HG02852 (cell line): ENCODE measurements around the gene GRIFIN.
"Not testable (repeated sequence)": the region's sequence is repeated elsewhere in the genome, so short reads cannot be mapped to it uniquely, and the experiment has no call there.

ENCODE experiments used
- ATAC-seq: cut with Tn5 transposase; IDR thresholded peaks from one replicate; pipeline ENCODE4 v1.9.1; 2021; ENCODE audit warnings: mild to moderate bottlenecking, moderate library complexity; ENCODE audit not compliant: unreplicated experiment

The GRIFIN gene

DNA sequence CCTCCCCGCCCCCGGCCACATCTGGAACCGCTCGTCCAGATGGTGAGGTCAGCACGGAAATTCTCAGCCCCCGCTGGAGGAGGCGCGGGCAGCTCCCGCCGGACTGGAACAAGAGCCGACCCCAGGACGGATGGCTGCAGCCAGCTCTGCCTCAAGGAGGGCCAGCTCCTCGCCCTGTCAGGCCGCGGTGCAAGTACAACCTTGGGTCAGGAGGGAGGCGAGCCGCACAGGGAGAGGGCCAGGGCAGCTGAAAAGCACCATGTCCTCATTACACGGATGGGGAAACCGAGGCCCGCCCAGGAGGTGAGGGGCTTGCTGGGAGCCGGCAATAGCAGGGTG lies 3.8 kb upstream of the GRIFIN start:
- ATAC-seq: no peak

DNA sequence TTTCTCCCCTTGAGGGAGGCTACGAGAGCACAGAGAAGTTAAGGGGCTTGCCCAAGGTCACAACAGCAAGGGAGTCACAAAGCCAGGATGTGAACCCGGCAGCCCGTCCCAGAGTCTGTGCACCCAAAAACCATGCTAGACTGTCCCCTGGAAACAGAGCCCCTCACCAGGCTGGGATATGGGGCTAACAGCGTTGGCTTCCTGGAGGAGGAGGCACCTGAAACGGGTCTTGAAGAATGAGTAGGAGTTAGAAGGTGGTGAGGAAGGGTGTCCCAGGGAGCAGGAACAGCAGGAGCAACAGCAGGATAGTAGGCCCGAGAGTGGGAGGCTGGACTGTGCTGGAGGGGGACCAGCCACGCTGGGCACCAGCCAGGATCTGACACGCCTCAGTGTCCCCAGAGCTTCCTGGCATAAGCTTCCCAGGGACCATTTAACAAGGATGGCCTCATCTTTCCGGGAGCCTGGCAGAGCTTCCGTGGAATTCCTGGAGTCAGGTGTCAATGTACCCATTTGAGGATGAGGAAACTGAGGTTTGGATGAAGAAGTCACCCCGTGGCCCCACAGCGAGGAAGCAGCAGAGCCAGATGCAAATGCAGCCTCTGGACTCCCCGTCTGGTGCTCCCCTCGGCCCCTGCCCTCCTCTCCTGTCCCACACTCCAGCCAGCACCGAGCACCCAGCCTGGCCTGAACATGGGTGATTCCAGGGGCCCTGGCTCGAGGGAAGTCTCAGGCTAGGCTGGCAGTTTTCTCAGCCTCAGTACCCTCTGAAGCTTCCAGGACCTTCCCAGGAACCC lies 3.3 kb upstream of the GRIFIN start:
- no peak for ATAC-seq

DNA sequence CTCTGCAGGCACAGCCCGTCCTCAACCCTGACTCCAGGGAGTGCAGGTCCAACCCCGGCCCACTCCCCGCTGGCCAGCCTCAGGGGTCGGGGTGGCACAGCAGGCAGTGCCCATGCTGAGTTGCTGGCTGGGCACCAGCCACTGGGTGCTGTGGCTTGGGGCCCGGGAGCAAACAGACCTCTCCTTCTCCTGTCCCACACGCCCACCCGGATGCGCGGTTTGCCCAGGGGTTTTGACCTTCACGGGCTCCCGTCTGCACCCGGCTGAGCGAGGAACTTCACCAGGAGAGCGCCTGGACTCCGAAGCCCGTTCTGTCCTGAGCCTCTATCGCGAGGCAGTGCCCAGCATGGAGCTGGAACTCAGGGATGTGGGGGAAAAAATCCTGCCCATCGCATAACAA lies 2.6 kb upstream of the GRIFIN start:
- no peak for ATAC-seq

DNA sequence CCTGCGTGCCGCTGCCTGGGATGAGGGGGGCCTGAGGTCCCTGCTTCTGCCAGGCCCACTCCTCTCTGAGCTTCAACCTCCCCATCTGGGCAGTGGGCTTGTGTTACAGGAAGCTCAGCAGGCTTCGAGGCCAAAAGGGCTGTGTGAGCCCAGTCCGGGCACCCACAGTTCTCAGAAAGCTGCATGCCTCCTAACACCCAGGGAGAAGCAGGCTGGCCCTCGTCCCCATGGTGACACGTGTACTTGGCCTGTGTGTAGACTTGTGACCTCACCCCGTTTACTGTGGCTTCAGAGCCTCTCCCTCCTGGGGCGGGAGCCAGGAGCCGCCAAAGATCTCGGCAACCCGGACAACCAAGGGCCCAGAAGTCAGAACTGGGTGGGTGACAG lies 2.2 kb upstream of the GRIFIN start:
- ATAC-seq: no peak

DNA sequence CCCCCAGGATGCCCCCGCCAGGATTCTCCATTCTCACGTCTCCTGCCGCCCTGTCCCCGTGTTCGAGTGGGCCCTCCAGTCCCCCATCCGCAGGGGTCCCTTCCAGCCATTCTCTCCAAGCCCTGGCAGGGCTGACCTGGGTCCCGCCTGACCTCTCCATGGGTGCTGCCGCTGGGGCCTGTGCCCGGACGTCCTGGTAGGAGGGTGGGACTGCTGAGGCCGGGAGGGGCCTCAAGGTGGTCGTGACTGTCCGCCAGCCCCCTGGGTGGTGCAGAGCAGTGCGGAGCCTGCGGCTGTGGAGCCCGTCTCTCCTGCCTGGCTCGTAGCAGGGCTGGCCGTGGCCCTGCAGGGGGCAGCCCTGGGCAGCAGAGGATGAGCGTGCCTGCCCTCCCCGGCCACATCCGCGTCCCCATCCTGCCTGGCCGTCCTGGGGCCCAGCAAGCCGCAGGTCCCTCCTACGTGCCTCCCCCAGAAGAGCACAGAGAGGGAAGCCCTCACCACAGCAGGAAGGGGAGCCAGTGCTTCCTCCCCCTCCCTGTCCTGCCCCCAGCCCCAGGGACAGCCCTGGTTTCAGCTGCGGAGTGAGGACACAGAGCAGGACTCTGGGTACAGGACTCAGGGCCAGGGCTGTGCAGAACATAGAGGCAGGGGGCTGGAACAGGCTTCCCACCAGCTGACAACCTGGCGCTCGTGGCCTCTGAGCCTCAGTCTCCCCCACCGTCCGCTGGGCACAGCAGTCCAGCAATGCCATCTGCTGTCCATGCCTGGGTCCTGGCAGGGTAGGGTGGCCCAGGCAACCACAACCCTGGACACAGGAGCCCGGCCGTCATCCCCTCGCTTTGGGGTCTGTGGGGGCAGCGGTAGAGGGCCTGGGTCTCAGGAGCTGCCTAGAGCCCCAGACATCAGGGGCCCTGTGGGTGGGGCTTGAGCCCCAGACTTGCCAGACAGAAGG lies 1.5 kb upstream of the GRIFIN start:
- no peak for ATAC-seq

DNA sequence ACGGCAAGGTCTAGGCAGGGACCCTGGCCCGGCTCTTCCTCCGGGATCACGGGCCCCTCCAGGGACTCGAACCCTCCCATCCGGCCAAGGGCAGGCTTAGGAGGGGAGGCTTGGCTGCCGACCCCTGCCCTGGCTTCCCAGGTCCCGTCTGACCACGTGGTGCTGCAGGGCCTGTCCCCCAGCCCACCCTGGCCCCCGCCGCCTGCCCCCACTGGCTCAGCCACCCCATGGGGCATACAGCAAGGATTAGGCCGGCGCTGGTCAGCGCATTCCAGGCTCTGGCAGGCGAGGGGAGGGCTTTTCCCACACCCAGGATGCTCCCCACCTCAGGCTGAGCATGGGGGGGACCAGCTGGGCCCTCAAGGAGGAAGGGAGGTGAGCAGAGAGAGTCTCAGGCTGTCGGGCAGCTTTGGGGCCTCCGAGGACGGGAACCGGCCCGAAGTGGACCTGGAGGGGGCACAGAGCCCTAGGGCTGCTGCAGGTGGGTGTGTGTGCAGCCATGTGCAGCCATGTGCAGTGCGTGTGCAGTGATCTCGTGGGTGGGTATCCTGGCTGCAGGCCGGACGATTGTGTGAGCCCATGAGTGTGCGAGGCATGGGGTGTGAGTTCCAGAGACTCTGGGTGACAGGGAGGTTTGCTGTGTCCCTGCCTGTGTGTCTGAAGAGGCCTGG lies 713 bp upstream of the GRIFIN start:
- no peak for ATAC-seq

DNA sequence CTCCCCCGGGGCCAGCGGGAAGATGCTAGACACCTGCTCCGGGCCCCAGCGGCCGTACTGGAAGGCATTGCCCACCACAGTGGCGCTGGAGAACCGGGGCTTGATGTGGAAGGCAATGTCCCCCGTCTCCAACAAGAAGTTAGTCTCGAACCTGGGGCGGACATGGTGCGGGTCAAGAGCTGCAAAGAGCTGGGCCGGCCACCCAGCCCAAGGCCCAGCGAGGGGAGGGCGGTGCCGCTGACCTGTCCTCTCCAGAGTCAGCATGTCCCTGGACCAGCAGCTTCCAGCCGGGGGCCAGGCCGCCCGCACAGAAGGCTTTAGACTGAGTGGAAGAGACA lies 551 bp downstream of the GRIFIN start:
- ATAC-seq: no peak

DNA sequence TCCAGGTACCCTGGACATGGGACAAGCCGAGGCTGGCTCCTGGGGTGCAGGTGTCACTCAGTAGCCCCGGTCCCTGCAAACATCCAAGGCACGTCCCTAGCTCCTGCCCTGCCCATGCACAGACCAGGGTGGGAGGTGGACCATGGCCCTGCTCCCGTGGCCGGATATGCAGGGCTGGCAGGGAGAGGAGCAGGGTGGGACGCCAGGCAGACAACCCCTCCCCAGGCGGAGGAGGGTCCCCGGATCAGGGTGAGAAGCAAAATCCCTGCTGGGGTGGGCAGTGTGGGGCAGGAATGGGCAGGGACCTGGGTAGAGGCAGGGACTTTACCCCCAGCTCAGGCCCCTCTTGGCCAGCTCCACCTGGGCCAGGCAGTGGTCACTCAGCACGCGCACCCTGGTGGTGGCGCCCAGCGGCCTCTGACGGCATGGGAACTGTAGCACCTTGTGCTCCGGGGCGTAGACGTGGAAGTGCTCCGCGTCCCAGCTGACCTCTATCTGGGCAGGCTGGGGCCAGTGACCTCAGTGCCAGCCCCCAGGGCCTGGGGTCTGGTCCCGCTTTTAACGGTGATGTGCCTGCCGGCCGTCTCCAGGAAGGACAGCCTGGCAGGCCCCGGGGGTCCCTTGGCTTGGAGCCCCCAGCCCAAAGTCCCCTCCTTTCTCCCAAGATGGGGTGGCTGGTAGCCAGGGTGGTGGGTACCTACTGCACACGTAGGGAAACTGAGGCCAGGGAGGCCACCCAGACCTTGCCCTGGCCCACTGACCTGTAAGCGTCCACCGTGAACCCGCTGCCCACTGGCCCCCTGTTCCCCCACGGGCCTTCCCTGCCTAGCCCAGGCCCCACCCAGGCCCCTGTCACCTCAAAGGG lies 1.2 kb downstream of the GRIFIN start:
- ATAC-seq: no peak

DNA sequence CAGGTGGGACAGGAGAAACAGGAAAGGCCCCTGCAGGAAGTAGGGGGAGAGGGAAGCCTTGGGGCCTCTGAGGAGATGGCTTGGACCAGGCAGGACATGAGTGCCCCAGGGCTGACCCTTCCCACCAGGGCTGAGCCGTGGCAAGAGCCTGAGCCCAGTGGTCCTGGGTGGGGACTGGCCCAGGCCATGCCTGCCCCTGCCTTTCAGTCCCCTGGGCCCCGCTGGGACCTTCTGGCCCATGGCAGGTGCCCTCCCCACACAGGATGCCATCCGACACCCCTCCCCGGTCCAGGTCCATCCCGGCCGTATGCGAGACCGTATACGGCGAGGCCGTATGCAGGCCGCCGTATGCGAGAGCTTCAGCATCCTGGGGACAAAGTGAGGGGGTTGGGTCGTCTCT lies 2.0 kb downstream of the GRIFIN start:
- ATAC-seq: no peak

DNA sequence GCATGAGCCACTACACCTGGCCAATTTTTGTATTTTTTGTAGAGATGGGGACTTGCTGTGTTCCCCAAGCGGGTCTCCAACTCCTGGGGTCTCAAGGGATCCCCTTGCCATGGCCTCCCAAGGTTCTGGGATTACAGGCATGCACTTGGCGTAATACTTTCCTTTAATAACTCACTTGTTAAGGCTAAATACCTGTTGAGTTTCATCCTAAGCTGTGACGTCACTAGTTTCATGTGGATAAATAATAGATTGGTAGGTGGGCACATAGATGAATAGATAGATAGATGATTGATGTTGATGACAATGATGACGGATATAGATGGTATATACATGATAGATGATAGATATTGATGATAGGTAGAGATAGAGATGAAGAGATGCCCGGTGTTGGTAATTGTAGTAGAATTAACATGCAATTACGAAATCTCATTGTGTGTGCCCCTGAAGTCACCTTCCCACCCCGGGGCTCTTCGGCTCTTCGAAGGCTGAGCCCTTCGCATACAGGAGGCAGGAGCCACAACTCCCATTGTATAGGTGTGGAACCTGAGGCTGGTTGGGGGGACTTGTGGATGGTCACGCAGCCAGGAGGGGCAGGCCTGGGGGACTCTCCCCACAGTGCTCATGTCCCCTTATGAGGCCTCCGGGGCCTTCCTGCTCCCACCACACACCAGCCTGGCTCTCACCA lies 2.6 kb downstream of the GRIFIN start:
- ATAC-seq: no peak

DNA sequence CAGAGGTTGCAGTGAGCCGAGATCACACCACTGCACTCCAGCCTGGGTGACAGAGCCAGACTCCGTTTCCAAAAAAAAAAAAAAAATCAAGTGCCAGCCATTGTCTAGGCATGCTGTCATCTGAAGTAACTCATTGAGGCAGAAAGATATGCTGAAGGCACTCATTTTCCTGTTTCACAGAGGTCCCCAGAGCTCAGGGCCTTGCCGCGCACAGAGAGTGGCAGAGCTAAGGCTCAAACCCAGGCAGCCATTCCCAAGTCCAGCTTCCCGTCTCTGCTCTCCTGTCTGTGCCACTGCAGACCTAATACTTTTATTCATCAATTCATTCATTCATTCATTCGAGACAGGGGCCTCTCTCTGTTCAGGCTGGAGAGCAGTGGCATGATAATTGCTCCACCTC lies 3.5 kb downstream of the GRIFIN start:
- ATAC-seq: no peak

DNA sequence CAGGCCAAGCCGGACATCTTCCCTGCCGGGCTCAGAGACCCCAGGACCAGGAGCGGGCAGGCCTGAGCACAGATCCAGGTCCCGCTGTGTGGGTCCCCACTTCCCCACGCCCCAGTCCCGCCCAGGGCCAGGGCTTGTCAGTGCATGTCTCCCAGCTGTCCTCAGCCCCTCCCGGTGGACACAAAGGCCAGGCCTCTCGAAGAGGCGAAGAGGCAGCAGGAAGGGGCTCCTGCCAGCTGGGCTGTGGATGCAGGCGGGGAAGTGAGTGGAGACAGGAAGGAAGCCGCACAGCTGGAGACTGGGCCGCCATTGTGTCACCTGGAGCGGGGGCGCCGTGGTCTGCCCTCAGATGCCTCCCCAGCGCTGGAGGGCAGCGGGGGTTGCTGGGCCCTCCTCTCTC lies 4.8 kb downstream of the GRIFIN start:
- ATAC-seq: no peak

DNA sequence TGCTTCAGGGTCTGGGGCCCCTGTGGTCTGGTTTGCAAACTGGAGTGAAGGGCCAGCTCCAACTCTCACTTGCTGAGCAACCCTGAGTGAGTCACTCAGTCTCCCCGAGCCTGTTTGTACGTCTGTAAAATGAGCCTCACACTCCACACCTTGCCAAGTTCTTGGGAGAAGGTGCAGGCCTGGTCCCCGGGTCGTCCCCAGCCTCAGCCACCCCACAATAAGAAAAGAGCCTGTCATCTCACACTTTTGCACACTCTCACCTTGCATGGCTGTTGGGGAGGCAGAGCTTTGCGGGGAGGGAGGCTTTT lies 5.2 kb downstream of the GRIFIN start:
- no peak for ATAC-seq

DNA sequence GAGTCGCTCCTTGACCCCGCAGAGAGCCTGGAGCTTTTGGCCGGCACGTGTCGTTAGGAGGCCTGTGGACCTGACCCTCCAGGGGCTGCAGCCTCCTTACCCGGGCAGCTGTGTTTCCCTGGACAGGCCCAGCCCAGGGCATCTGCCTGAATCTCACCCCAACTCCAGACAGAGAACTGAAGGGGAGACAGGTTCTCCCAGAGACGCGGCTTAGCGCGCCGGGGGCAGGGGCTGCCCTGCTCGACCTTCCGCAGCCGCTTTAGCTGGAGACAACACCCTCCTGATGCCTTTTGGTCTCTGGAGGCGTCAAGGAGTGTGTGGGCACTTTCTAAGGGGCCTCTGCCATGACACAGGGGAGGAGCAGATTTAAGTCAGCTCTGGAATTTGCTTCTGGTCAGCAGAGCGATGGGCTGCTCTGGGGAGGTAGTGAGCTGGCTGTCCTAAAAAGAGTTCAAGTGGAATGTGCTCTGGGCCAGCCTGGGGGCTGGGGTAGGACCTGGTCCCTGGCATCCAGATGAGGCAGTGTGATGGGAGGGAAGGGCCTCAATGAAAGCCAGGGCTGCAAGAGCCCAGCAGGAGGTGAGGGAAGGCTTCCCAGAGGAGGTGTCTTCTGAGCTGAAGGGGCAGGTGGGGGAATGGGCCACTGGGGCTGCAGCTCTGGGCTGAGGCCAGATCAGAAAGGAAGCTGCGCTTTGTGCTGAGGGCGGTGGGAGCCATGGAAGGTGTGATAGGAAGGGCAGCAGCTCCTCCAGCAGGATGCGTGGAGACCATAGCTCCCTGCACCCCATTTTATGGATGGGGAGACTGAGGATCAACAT lies 5.8 kb downstream of the GRIFIN start:
- no peak for ATAC-seq

DNA sequence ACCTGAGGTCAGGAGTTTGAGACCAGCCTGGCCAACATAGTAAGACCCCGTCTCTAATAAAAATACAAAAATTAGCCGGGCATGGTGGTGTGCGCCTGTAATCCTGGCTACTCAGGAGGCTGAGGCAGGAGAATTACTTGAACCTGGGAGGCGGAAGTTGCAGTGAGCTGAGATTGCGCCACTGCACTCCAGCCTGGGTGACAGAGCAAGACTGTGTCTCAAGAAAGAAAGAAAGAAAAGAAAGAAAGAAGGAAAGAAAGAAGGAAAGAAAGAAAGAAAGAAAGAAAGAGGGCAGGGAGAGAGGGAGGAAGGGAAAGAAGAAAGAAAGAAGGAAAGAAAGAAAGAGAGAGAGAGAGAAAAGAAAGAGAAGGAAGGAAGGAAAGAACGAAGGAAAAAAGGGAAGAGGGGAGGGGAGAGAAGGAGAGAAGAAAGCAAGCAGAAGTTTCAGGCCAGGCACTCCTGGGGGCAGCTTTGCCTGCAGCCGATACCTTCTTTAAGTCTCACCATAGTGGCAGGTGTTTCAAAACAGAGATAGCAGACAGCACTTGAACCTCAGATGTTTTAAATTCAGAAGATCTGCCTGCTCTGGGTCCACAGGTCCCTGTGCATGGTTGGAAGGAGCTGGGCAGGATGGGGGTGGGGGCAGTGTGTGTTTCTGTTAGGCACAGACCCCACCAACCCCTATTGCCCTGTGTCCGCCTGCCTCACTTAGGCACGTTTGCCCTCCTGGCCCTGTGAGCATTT lies 6.6 kb downstream of the GRIFIN start:
- not testable (repeated sequence) for ATAC-seq

DNA sequence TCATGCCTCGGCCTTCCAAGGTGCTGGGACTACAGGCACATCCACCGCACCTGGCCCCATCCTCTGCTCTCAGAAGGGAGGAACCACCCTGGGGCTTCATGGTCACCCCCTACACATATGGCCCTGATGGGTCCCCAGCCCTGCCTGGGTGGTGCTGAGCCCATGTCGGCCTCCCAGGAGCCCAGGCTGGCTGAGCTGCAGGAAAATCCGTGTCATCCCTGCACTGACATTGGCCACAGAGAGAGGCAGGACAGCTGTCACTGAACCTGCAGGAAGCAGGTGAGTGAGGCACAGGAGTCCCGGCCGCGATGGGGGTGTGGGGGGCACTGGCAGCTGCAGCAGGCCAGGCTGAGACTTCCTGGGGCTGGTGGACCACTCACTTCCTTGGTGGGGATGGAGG lies 8.0 kb downstream of the GRIFIN start:
- no peak for ATAC-seq

DNA sequence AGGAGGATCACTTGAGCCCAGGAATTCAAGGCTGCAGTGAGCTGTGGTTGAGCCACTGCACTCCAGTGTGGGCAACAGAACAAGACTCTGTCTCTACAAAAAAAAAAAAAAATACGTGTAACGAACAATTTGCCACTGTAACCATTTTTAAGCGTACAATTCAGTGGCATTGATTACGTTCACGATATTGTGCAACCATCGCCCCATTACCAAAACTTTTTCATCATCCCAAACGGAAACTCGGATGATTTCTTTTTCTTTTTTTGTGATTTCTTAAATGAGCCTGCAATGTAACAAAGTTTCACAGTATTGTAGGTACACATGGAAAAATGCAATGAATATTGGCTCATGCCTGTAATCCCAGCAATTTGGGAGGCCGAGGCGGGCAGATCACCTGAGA lies 9.5 kb downstream of the GRIFIN start:
- ATAC-seq: no peak

DNA sequence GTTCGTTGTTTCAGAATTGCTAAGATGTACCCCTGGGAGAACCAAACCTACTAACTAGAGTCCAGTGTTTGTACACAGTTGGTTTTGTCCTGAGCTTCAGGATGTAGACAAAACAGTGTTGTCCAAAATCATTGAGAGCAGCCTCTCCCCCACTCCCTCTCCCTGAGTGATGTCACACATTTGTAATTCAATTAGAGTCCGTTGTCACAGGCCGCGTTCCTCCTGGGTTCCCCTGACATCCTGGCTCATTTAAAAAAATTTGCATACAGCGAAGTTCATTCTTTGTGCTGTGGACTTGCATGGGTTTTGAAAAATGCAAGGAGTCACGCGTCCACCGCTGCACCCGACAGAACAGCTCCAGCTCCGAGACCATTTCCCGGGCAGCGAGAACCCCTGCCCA lies 10.3 kb downstream of the GRIFIN start:
- ATAC-seq: no peak

DNA sequence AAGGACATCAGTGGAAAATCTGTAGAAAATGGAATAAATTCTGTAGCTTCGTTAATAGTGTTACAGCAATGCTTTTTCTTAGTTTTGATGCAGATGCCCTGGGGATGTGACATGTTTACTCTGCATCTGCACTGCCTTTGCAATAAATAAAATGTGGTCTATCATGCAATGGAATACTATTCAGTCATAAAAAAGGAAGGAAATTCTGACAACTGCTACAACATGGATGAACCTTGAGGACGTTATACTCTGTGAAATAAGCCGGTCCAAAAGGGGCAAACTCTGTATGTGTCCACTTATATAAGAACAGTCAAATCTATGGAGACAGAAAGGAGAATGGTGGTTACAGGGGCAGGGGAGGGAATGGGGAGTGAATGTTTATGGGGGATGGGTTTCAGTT lies 13.5 kb downstream of the GRIFIN start:
- no peak for ATAC-seq
